K562 (cell line): ENCODE results near the gene MZB1. TPM values are rescaled to one million over a fixed set of nuclear protein-coding genes. Genes with fewer than 3 reads are reported as not detected.

Experiments
- ATAC-seq: fragments of 200-7000 bp; cut with Tn5 transposase; 3 replicates; pipeline ENCODE4 v1.9.1; 2020; ENCODE audit warnings: moderate library complexity
- BruUV-seq: library from RNA; stranded (reverse); fragments of 400-500 nt; replicated peaks from 2 replicates; lab custom pipeline; 2021; lab: Mats Ljungman, UMichigan
- CTCF ChIA-PET: fragments of 300-600 bp; formaldehyde crosslinking; extraction: SDS; loops from one replicate; lab custom pipeline; 2021; ENCODE audit warnings: low intra/inter-chr PET ratio; lab: Yijun Ruan, JAX
- POLR2A ChIA-PET: fragments of 300-600, 350-650 bp; sonication (Branson Sonifier 250); formaldehyde crosslinking; extraction: SDS; loops from one replicate; lab custom pipeline; 2021; ENCODE audit warnings: antibody characterized with exemption, inconsistent platforms; lab: Yijun Ruan, JAX
- DNase-seq, 4 experiments: peaks; one replicate each; pipeline versions ENCODE4 v3.0.0 to v3.0.0-alpha.2; 2011 to 2018; ENCODE audit warnings: low spot score in 3 of 4, mixed read lengths in 3 of 4; ENCODE audit errors: extremely low read depth in 1 of 4
- FAIRE-seq: peaks from 2 replicates; lab custom pipeline; 2011; peaks lifted over from hg19 to GRCh38; lab: Jason Lieb, UNC
- H2AFZ ChIP-seq: 2 replicates; pipeline ENCODE4 v1.6.0; 2011; ENCODE audit warnings: low read depth, low read length, control low read depth, inconsistent platforms
- H3K27ac ChIP-seq: fragments of 200-600 bp; 3 replicates; pipeline ENCODE4 v1.8.0; 2011; ENCODE audit warnings: low read depth, mild to moderate bottlenecking, control low read depth, inconsistent platforms, low read length, moderate library complexity, mixed read lengths; ENCODE audit errors: extremely low read depth
- H3K27me3 ChIP-seq, 2 experiments: fragments of 300-600 bp in 1 of 2; 2 replicates in 1 of 2; 3 replicates in 1 of 2; pipeline versions ENCODE4 v1.6.0 to v1.8.0; 2011; ENCODE audit warnings: inconsistent platforms in 2 of 2, low read length in 2 of 2, mild to moderate bottlenecking in 1 of 2, mixed read lengths in 1 of 2, moderate library complexity in 1 of 2; ENCODE audit not compliant: control insufficient read depth in 2 of 2, insufficient read depth in 2 of 2
- H3K36me3 ChIP-seq: fragments of 300-600 bp; 3 replicates; pipeline ENCODE4 v1.8.0; 2011; ENCODE audit warnings: mild to moderate bottlenecking, low read length, inconsistent platforms; ENCODE audit not compliant: control insufficient read depth, insufficient read depth
- H3K4me1 ChIP-seq, 2 experiments: fragments of 200-600 bp in 1 of 2; replicated peaks in 1 of 2; 2 replicates in 1 of 2; 3 replicates in 1 of 2; pipeline versions ENCODE4 v1.5.1 to v1.8.0; 2011; ENCODE audit warnings: inconsistent platforms in 2 of 2, low read length in 2 of 2, mild to moderate bottlenecking in 1 of 2, mixed read lengths in 1 of 2, moderate library complexity in 1 of 2; ENCODE audit not compliant: control insufficient read depth in 2 of 2, insufficient read depth in 2 of 2
- H3K4me2 ChIP-seq: 2 replicates; pipeline ENCODE4 v1.6.1; 2011; ENCODE audit warnings: low read length, control low read depth, inconsistent platforms, mixed read lengths; ENCODE audit not compliant: insufficient read depth
- H3K4me3 ChIP-seq: fragments of 200-600 bp; sonication (generic), shearing (Covaris generic); 2 replicates; pipeline ENCODE4 v1.5.1; 2016; ENCODE audit warnings: control low read depth, inconsistent platforms
- H3K79me2 ChIP-seq: fragments of 200-600 bp; 3 replicates; pipeline ENCODE4 v1.8.0; 2011; ENCODE audit warnings: low read length, inconsistent platforms; ENCODE audit not compliant: control insufficient read depth, insufficient read depth
- H3K9ac ChIP-seq, 2 experiments: 2 replicates each; pipeline versions ENCODE4 v1.6.0 to v1.6.1; 2011; ENCODE audit warnings: low read depth in 2 of 2, low read length in 2 of 2, control low read depth in 1 of 2, inconsistent platforms in 1 of 2, mild to moderate bottlenecking in 1 of 2, mixed read lengths in 1 of 2; ENCODE audit not compliant: insufficient read depth in 1 of 2
- H3K9me1 ChIP-seq: one replicate; pipeline ENCODE4 v1.6.0; 2011; ENCODE audit warnings: inconsistent platforms, mild to moderate bottlenecking, low read length, moderate library complexity; ENCODE audit not compliant: control insufficient read depth, insufficient read depth
- H3K9me3 ChIP-seq: replicated peaks from 2 replicates; pipeline ENCODE4 v1.5.1; 2011; ENCODE audit warnings: low read depth, low read length, inconsistent platforms; ENCODE audit not compliant: control insufficient read depth, insufficient read depth
- H4K20me1 ChIP-seq: replicated peaks from 2 replicates; pipeline ENCODE4 v1.6.1; 2011; ENCODE audit warnings: low read length, inconsistent platforms, mixed read lengths; ENCODE audit not compliant: control insufficient read depth, insufficient read depth
- KLF13 ChIP-seq: fragments of 450-650 bp; IDR thresholded peaks from 2 replicates; pipeline ENCODE4 v1.6.1; 2016; ENCODE audit warnings: missing genetic modification characterization, low read depth, mild to moderate bottlenecking, missing compliant biosample characterization, moderate library complexity, borderline replicate concordance
- WGBS: fragments of 100-300 bp; shearing (Covaris generic); methylation state at CpG from one replicate; pipeline ENCODE4 v1.1.6; 2016; ENCODE audit warnings: low coverage, mixed read lengths; ENCODE audit not compliant: insufficient coverage; ENCODE audit errors: missing lambda C conversion rate; 5-methylcytosine and 5-hydroxymethylcytosine counted together
- in situ Hi-C: fragments of 300-500 bp; cut with MboI; formaldehyde crosslinking; loops from 4 replicates; pipeline ENCODE4 v1.15.0; 2018; ENCODE audit warnings: inconsistent platforms, mixed read lengths
- intact Hi-C: fragments of 100-400 bp; cut with micrococcal nuclease; formaldehyde crosslinking; loops from 2 replicates; pipeline ENCODE4 v1.14.2; 2022
- polyA plus RNA-seq, 8 experiments: library from polyadenylated mRNA; depleted of rRNA in 4 of 8; stranded (reverse) in 5 of 8; unstranded in 3 of 8; fragments of >200 nt; fragmentation: Nextera tagmentation in 2 of 8; fragmentation: Illumina TruSeq in 1 of 8; extraction: Ambion mirVana in 2 of 8; extraction: Trizol in 1 of 8; gene quantifications; 2 replicates each; pipeline versions ENCODE4 v1.2.1 to v1.2.3, GENCODE V29; 2011 to 2014; ENCODE audit warnings: inconsistent platforms in 1 of 8, missing spikeins in 1 of 8
- total RNA-seq, 7 experiments: library from RNA; depleted of rRNA in 6 of 7; stranded (reverse); fragments of >200 nt in 6 of 7; fragmentation: Illumina TruSeq in 2 of 7; extraction: Trizol in 2 of 7; gene quantifications; 2 replicates each; pipeline versions ENCODE4 v1.2.1 to v1.2.3, GENCODE V29; 2011 to 2021; ENCODE audit warnings: low replicate concordance in 1 of 7
- TF ChIP-seq, protein P1 (sequence below): sonication (generic); formaldehyde crosslinking; IDR thresholded peaks from 2 replicates; pipeline ENCODE4 v1.8.1; 2023; ENCODE audit warnings: mild to moderate bottlenecking, missing genetic modification reagents

The MZB1 gene
- total and polyA plus RNA-seq, 9 of the 15 experiments (the other 6 are each of a cell fraction or from before 2014, with no cell fraction given) = 0.13 to 0.31 TPM; not detected in 7

DNA sequence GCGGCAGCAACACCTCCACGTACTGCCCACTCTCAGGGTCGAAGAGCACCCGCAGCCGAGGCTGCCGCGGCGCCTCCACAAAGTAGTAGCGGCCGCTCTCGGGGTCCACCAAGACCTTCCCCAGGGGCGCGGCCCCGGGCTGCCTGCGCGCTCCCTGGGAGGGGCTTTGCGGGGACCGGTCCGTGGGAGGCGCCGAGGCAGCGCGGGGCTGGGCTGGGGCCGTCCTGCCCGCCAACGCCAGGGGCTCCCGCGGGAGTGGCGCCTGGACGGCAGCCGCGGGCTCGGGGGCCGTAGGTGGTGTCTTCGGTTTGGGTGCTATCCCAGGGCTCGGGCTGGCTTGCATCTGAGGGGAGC lies 2.6 kb upstream of the MZB1 start:
- TF ChIP-seq, protein P1, sequence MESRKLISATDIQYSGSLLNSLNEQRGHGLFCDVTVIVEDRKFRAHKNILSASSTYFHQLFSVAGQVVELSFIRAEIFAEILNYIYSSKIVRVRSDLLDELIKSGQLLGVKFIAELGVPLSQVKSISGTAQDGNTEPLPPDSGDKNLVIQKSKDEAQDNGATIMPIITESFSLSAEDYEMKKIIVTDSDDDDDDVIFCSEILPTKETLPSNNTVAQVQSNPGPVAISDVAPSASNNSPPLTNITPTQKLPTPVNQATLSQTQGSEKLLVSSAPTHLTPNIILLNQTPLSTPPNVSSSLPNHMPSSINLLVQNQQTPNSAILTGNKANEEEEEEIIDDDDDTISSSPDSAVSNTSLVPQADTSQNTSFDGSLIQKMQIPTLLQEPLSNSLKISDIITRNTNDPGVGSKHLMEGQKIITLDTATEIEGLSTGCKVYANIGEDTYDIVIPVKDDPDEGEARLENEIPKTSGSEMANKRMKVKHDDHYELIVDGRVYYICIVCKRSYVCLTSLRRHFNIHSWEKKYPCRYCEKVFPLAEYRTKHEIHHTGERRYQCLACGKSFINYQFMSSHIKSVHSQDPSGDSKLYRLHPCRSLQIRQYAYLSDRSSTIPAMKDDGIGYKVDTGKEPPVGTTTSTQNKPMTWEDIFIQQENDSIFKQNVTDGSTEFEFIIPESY (CRISPR knock-in tag) = 0 out of 2 replicates have a peak, but pooled peaks have one; percentile 8
- no peak for TF ChIP-seq KLF13 (tag)
- H3K9me1 ChIP-seq = no peaks in the 10 kb centered on the region
- no peaks in the 10 kb centered on the region for H3K36me3 ChIP-seq
- no peaks in the 10 kb centered on the region for H3K27me3 ChIP-seq
- no peak for FAIRE-seq
- no peaks in the 10 kb centered on the region; the same call in 1 of the 2 replicates for H3K9me3 ChIP-seq
- H3K4me2 ChIP-seq = no peak overlapping the region
- DNase-seq = no peak
- in situ Hi-C loops = no loop called here
- ChIA-PET POLR2A (no interaction called here), CTCF (no interaction called here)
- no peak overlapping the region for H3K27ac ChIP-seq
- H4K20me1 ChIP-seq = no peaks in the 10 kb centered on the region
- H3K4me1 ChIP-seq = peaks cover 6 to 25% of the 10 kb centered on the region in 2 experiments
- no peaks in the 10 kb centered on the region for H3K79me2 ChIP-seq
- WGBS = 96% methylated on average over 10 of the region's 36 CpGs
- no TSS peak for BruUV-seq
- intact Hi-C loops = no loop called here
- H3K4me3 ChIP-seq = no peak overlapping the region
- H2AFZ ChIP-seq = no peak overlapping the region
- no peak for ATAC-seq
- no peak overlapping the region for H3K9ac ChIP-seq
